Common myeloid progenitor, CD34-positive (primary cell): ENCODE results near the gene AFDN.
A peak's percentile ranks its signal among the peaks of the same experiment; 100 is the strongest.

ENCODE experiments used
- CTCF ChIA-PET: fragments of 350-600 bp; sonication (Branson Sonifier 250); formaldehyde crosslinking; loops from one replicate; lab custom pipeline; 2021; ENCODE audit warnings: antibody characterized with exemption; lab: Charles Lee
- POLR2A ChIA-PET: fragments of 350-600 bp; sonication (Branson Sonifier 250); formaldehyde crosslinking; loops from one replicate; lab custom pipeline; 2021; ENCODE audit warnings: antibody characterized with exemption; lab: Charles Lee
- DNase-seq, 3 donors: peaks; one replicate each; pipeline versions ENCODE4 v3.0.0 to v3.0.0-alpha.2; 2013
- H3K27ac ChIP-seq, 2 experiments: 1 replicate in 1 of 2; 2 replicates in 1 of 2; pipeline ENCODE4 v1.7.0; 2013; ENCODE audit warnings: inconsistent platforms in 2 of 2, low read length in 2 of 2, mild to moderate bottlenecking in 2 of 2, low read depth in 1 of 2, moderate library complexity in 1 of 2; ENCODE audit not compliant: severe bottlenecking in 2 of 2, insufficient read depth in 1 of 2, poor library complexity in 1 of 2
- H3K27me3 ChIP-seq, 5 experiments: replicated peaks in 2 of 5; 1 replicate in 3 of 5; 2 replicates in 2 of 5; pipeline versions ENCODE4 v1.6.1 to v1.7.0; 2013; ENCODE audit warnings: low read length in 4 of 5, mild to moderate bottlenecking in 2 of 5, moderate library complexity in 2 of 5, inconsistent platforms in 1 of 5; ENCODE audit not compliant: insufficient read depth in 5 of 5, control insufficient read depth in 4 of 5
- H3K36me3 ChIP-seq, 4 experiments: 1 replicate in 2 of 4; 2 replicates in 2 of 4; pipeline versions ENCODE4 v1.6.1 to v1.7.0; 2013; ENCODE audit warnings: low read length in 3 of 4, control low read depth in 1 of 4, mild to moderate bottlenecking in 1 of 4; ENCODE audit not compliant: control insufficient read depth in 4 of 4, insufficient read depth in 4 of 4
- H3K4me1 ChIP-seq, 4 experiments: 1 replicate in 3 of 4; 2 replicates in 1 of 4; pipeline versions ENCODE4 v1.6.1 to v1.7.1; 2013; ENCODE audit warnings: low read length in 3 of 4, mild to moderate bottlenecking in 3 of 4, control low read depth in 1 of 4, inconsistent platforms in 1 of 4, moderate library complexity in 1 of 4; ENCODE audit not compliant: control insufficient read depth in 4 of 4, insufficient read depth in 4 of 4; ENCODE audit errors: control extremely low read depth in 1 of 4
- H3K4me3 ChIP-seq, 7 experiments: 1 replicate in 4 of 7; 2 replicates in 3 of 7; pipeline versions ENCODE4 v1.5.1 to v1.7.0; 2013; ENCODE audit warnings: mild to moderate bottlenecking in 7 of 7, low read length in 6 of 7, moderate library complexity in 6 of 7, inconsistent platforms in 2 of 7, low read depth in 2 of 7, control low read depth in 1 of 7; ENCODE audit not compliant: insufficient read depth in 4 of 7, control insufficient read depth in 1 of 7; ENCODE audit errors: extremely low read depth in 1 of 7
- H3K9me3 ChIP-seq, 5 experiments: 1 replicate in 4 of 5; 2 replicates in 1 of 5; pipeline versions ENCODE4 v1.6.1 to v1.7.1; 2013; ENCODE audit warnings: low read length in 4 of 5, mild to moderate bottlenecking in 2 of 5, inconsistent platforms in 1 of 5, low read depth in 1 of 5, moderate library complexity in 1 of 5; ENCODE audit not compliant: control insufficient read depth in 4 of 5, insufficient read depth in 2 of 5; ENCODE audit errors: control extremely low read depth in 1 of 5
- WGBS: methylation state at CpG from one replicate; pipeline ENCODE4 v1.1.5; 2013; ENCODE audit not compliant: insufficient coverage; 5-methylcytosine and 5-hydroxymethylcytosine counted together

The AFDN gene

GRCh38 chr6:167957626-167958025 is 130.9 kb downstream of the AFDN start:
- Histone ChIP-seq H3K9me3 (no peaks in the 10 kb centered on the region), H3K36me3 (no peaks in the 10 kb centered on the region), H3K27me3 (no peaks in the 10 kb centered on the region), H3K27ac (no peak overlapping the region), H3K4me1 (no peaks in the 10 kb centered on the region), H3K4me3 (no peak overlapping the region)
- CTCF ChIA-PET: interaction anchor here (0.8 to 1.0 kb wide), 2 partner anchors 10 to 13 kb away, joined by 3 read pairs; no protein-coding TSS in a partner anchor
- POLR2A ChIA-PET: no interaction called here
- 97% methylated on average over 6 of the region's 6 CpGs for WGBS
- DNase-seq: no peak

- peaks cover 0 to 2% (median 0%) of the 10 kb centered on the region in 4 experiments for H3K36me3 ChIP-seq
- no peaks in the 10 kb centered on the region for H3K27me3 ChIP-seq
- no CpG with 5 or more reads among the region's 5 CpGs for WGBS
- no peak overlapping the region for H3K4me3 ChIP-seq
- H3K27ac ChIP-seq: no peak overlapping the region
- no peaks in the 10 kb centered on the region for H3K4me1 ChIP-seq
- ChIA-PET POLR2A (no interaction called here), CTCF (no interaction called here)
- no peaks in the 10 kb centered on the region for H3K9me3 ChIP-seq
- DNase-seq: no peak
Observed at GRCh38 chr6:167960579-167960978, 133.9 kb downstream of the AFDN start.

GRCh38 chr6:167962711-167963110 is 136.0 kb downstream of the AFDN start:
- 100% methylated on average over 3 of the region's 5 CpGs for WGBS
- ChIA-PET POLR2A (no interaction called here), CTCF (no interaction called here)
- Histone ChIP-seq H3K4me3 (no peak overlapping the region), H3K4me1 (no peaks in the 10 kb centered on the region), H3K27me3 (no peaks in the 10 kb centered on the region), H3K27ac (no peak overlapping the region), H3K9me3 (no peaks in the 10 kb centered on the region), H3K36me3 (peaks cover 0 to 2% (median 0%) of the 10 kb centered on the region in 4 experiments)
- DNase-seq: no peak

GRCh38 chr6:167963589-167964057 is 136.9 kb downstream of the AFDN start:
- ChIA-PET POLR2A (no interaction called here), CTCF (no interaction called here)
- Histone ChIP-seq H3K9me3 (no peaks in the 10 kb centered on the region), H3K4me3 (no peak overlapping the region), H3K4me1 (no peaks in the 10 kb centered on the region), H3K36me3 (peaks cover 0 to 2% (median 0%) of the 10 kb centered on the region in 4 experiments), H3K27me3 (no peaks in the 10 kb centered on the region), H3K27ac (no peak overlapping the region)
- DNase-seq: no peak
- WGBS: 94% methylated on average over 8 of the region's 8 CpGs

- no peaks in the 10 kb centered on the region for H3K4me1 ChIP-seq
- H3K27me3 ChIP-seq: no peaks in the 10 kb centered on the region
- no peak overlapping the region for H3K27ac ChIP-seq
- WGBS: 96% methylated on average over 18 of the region's 39 CpGs
- no peaks in the 10 kb centered on the region for H3K9me3 ChIP-seq
- peaks cover 0 to 2% (median 0%) of the 10 kb centered on the region in 4 experiments for H3K36me3 ChIP-seq
- CTCF ChIA-PET: interaction anchor here (0.6 kb wide), 1 partner anchor 11 kb away, joined by 3 read pairs; no protein-coding TSS in a partner anchor
- POLR2A ChIA-PET: no interaction called here
- no peak overlapping the region for H3K4me3 ChIP-seq
- DNase-seq: no peak
Observed at GRCh38 chr6:167965592-167966539, 139.2 kb downstream of the AFDN start.

GRCh38 chr6:167966540-167966905 is 139.8 kb downstream of the AFDN start:
- 98% methylated on average over 6 of the region's 8 CpGs for WGBS
- Histone ChIP-seq H3K4me1 (no peaks in the 10 kb centered on the region), H3K27me3 (no peaks in the 10 kb centered on the region), H3K27ac (no peak overlapping the region), H3K36me3 (peaks cover 0 to 2% (median 0%) of the 10 kb centered on the region in 4 experiments), H3K9me3 (no peaks in the 10 kb centered on the region), H3K4me3 (no peak overlapping the region)
- ChIA-PET CTCF (interaction anchor here (0.6 kb wide), 1 partner anchor 12 kb away, joined by 3 read pairs; no protein-coding TSS in a partner anchor), POLR2A (no interaction called here)
- DNase-seq: no peak

- peaks cover 0 to 2% (median 0%) of the 10 kb centered on the region in 5 experiments for H3K27me3 ChIP-seq
- H3K9me3 ChIP-seq: no peaks in the 10 kb centered on the region
- H3K27ac ChIP-seq: no peak overlapping the region
- ChIA-PET CTCF (interaction anchor here (1.0 to 1.3 kb wide), 3 partner anchors 11 to 482 kb away, joined by 3 to 4 read pairs (median 3); no protein-coding TSS in a partner anchor), POLR2A (no interaction called here)
- H3K4me3 ChIP-seq: no peak overlapping the region
- no peaks in the 10 kb centered on the region for H3K36me3 ChIP-seq
- peak in 2 of 3 donors; percentile 22 to 29 for DNase-seq
- no peaks in the 10 kb centered on the region for H3K4me1 ChIP-seq
- WGBS: 82% methylated on average over 5 of the region's 6 CpGs
Observed at GRCh38 chr6:167968091-167968490, 141.4 kb downstream of the AFDN start.
